HuH-7.5 (cell line): ENCODE results near the gene PARP14.
A peak's percentile ranks its signal among the peaks of the same experiment; 100 is the strongest.
"Not testable (repeated sequence)": the region's sequence is repeated elsewhere in the genome, so short reads cannot be mapped to it uniquely, and the experiment has no call there.

Experiments
- DNase-seq: peaks from one replicate; pipeline ENCODE4 v3.0.0; 2011; ENCODE audit warnings: low spot score

PARP14 gene

GRCh38 chr3:122719273-122719921 is 38.8 kb downstream of the PARP14 start:
- DNase-seq: no peak

- no peak for DNase-seq
Measured at GRCh38 chr3:122725106-122725505, 44.5 kb downstream of the PARP14 start.

- no peak for DNase-seq
Measured at GRCh38 chr3:122727294-122727693, 46.7 kb downstream of the PARP14 start.

GRCh38 chr3:122727766-122728165 is 47.1 kb downstream of the PARP14 start:
- DNase-seq: no peak

- DNase-seq: no peak
Measured at GRCh38 chr3:122728186-122728585, 47.5 kb downstream of the PARP14 start.

GRCh38 chr3:122728756-122729514 is 48.3 kb downstream of the PARP14 start:
- no peak for DNase-seq

- no peak for DNase-seq
Measured at GRCh38 chr3:122730240-122730639, 49.6 kb downstream of the PARP14 start.

GRCh38 chr3:122732682-122733525 is 52.3 kb downstream of the PARP14 start:
- not testable (repeated sequence) for DNase-seq

- no peak for DNase-seq
Measured at GRCh38 chr3:122739172-122739571, 58.5 kb downstream of the PARP14 start.

- no peak for DNase-seq
Measured at GRCh38 chr3:122742234-122742633, 61.6 kb downstream of the PARP14 start.

- no peak for DNase-seq
Measured at GRCh38 chr3:122743581-122744120, 63.0 kb downstream of the PARP14 start.

GRCh38 chr3:122745369-122746021 is 64.9 kb downstream of the PARP14 start:
- no peak for DNase-seq

- DNase-seq: not testable (repeated sequence)
Measured at GRCh38 chr3:122747295-122747694, 66.7 kb downstream of the PARP14 start.

- DNase-seq: no peak
Measured at GRCh38 chr3:122748347-122748746, 67.7 kb downstream of the PARP14 start.

- DNase-seq: peak; percentile 52
Measured at GRCh38 chr3:122754929-122755328, 74.3 kb downstream of the PARP14 start.

- no peak for DNase-seq
Measured at GRCh38 chr3:122755491-122755890, 74.9 kb downstream of the PARP14 start.

- no peak for DNase-seq
Measured at GRCh38 chr3:122758877-122759560, 78.4 kb downstream of the PARP14 start.

GRCh38 chr3:122760453-122761271 is 80.0 kb downstream of the PARP14 start:
- DNase-seq: no peak

GRCh38 chr3:122766430-122766829 is 85.8 kb downstream of the PARP14 start:
- no peak for DNase-seq
